Keratinocyte (primary cell): ENCODE data around the gene CASP3. TPM values are rescaled to one million over a fixed set of nuclear protein-coding genes. Genes with fewer than 3 reads are reported as not detected.

ENCODE experiments used
- DNase-seq: peaks from one replicate; pipeline ENCODE4 v3.0.0-alpha.2; 2011; ENCODE audit warnings: low read depth, missing footprints, low spot score
- FAIRE-seq: peaks from 2 replicates; lab custom pipeline; 2011; peaks lifted over from hg19 to GRCh38; lab: Jason Lieb, UNC
- H2AFZ ChIP-seq: 2 replicates; pipeline ENCODE4 v1.6.0; 2012; ENCODE audit warnings: low read length, control low read depth, inconsistent platforms; ENCODE audit not compliant: control insufficient read depth
- H3K27ac ChIP-seq: 2 replicates; pipeline ENCODE4 v1.5.1; 2011; ENCODE audit warnings: low read length; ENCODE audit not compliant: control insufficient read depth, insufficient read depth
- H3K27me3 ChIP-seq: 3 replicates; pipeline ENCODE4 v1.6.0; 2011; ENCODE audit warnings: low read length; ENCODE audit not compliant: control insufficient read depth, insufficient read depth; ENCODE audit errors: extremely low read depth
- H3K36me3 ChIP-seq, 2 experiments: 2 replicates in 1 of 2; 3 replicates in 1 of 2; pipeline ENCODE4 v1.5.1; 2011; ENCODE audit warnings: low read length in 2 of 2, mild to moderate bottlenecking in 1 of 2; ENCODE audit not compliant: control insufficient read depth in 2 of 2, insufficient read depth in 2 of 2; ENCODE audit errors: extremely low read depth in 1 of 2
- H3K4me1 ChIP-seq: 3 replicates; pipeline ENCODE4 v1.5.1; 2011; ENCODE audit warnings: low read length; ENCODE audit not compliant: control insufficient read depth, insufficient read depth; ENCODE audit errors: extremely low read depth
- H3K4me2 ChIP-seq: 3 replicates; pipeline ENCODE4 v1.6.0; 2011; ENCODE audit warnings: low read depth, low read length; ENCODE audit not compliant: control insufficient read depth, insufficient read depth; ENCODE audit errors: extremely low read depth
- H3K4me3 ChIP-seq, 3 experiments: fragments of 200-600 bp in 1 of 3; sonication (generic) in 1 of 3; 2 replicates in 2 of 3; 3 replicates in 1 of 3; pipeline ENCODE4 v1.5.1; 2011 to 2016; ENCODE audit warnings: low read length in 3 of 3, mild to moderate bottlenecking in 3 of 3, control low read depth in 2 of 3, inconsistent platforms in 1 of 3, low read depth in 1 of 3, mixed read lengths in 1 of 3, mixed run types in 1 of 3, moderate library complexity in 1 of 3; ENCODE audit not compliant: control insufficient read depth in 2 of 3, insufficient read depth in 2 of 3; ENCODE audit errors: extremely low read depth in 1 of 3
- H3K79me2 ChIP-seq: 2 replicates; pipeline ENCODE4 v1.6.0; 2012; ENCODE audit warnings: low read length; ENCODE audit not compliant: control insufficient read depth, insufficient read depth
- H3K9ac ChIP-seq: 3 replicates; pipeline ENCODE4 v1.6.0; 2011; ENCODE audit warnings: low read length; ENCODE audit not compliant: control insufficient read depth, insufficient read depth; ENCODE audit errors: extremely low read depth
- H3K9me1 ChIP-seq: 3 replicates; pipeline ENCODE4 v1.6.0; 2011; ENCODE audit warnings: low read length; ENCODE audit not compliant: control insufficient read depth, insufficient read depth; ENCODE audit errors: extremely low read depth
- H3K9me3 ChIP-seq: 2 replicates; pipeline ENCODE4 v1.5.1; 2012; ENCODE audit warnings: low read depth, low read length; ENCODE audit not compliant: control insufficient read depth
- H4K20me1 ChIP-seq: 3 replicates; pipeline ENCODE4 v1.6.0; 2011; ENCODE audit warnings: low read length; ENCODE audit not compliant: control insufficient read depth, insufficient read depth; ENCODE audit errors: extremely low read depth
- EZH2 ChIP-seq: IDR thresholded peaks from one replicate; pipeline ENCODE4 v1.6.1; 2012; ENCODE audit warnings: inconsistent platforms, mild to moderate bottlenecking, low read length, moderate library complexity
- dilution Hi-C: fragments of 300-500 bp; cut with MboI; formaldehyde crosslinking; loops from one replicate; pipeline ENCODE4 v1.7.0; 2020; ENCODE audit warnings: low sequenced_read_pairs; ENCODE audit not compliant: extremely low pct_ligation_motif_present
- polyA plus RNA-seq, 5 experiments: library from polyadenylated mRNA; depleted of rRNA in 3 of 5; stranded (reverse) in 3 of 5; stranded (forward) in 1 of 5; unstranded in 1 of 5; fragments of >200 nt; gene quantifications; 1 replicate in 1 of 5; 2 replicates in 3 of 5; 3 replicates in 1 of 5; pipeline versions ENCODE4 v1.2.1 to v1.2.3, GENCODE V29; 2011 to 2012; ENCODE audit warnings: missing spikeins in 2 of 5, low read depth in 1 of 5, low replicate concordance in 1 of 5
- TF ChIP-seq, protein P1 (sequence below), 3 experiments: IDR thresholded peaks in 1 of 3; conservative IDR thresholded peaks in 1 of 3; optimal IDR thresholded peaks in 1 of 3; 2 replicates in 2 of 3; 3 replicates in 1 of 3; pipeline versions ENCODE3 to v1.5.1; 2011; ENCODE audit warnings: low read length in 3 of 3, mild to moderate bottlenecking in 3 of 3, moderate library complexity in 2 of 3, control low read depth in 1 of 3, inconsistent platforms in 1 of 3; ENCODE audit not compliant: insufficient read depth in 2 of 3; ENCODE audit errors: extremely low read depth in 1 of 3

The CASP3 gene
- polyA plus RNA-seq, 1 donor (not counting 4 experiments of a cell fraction or from before 2014, with no cell fraction given) = 51.1 TPM

DNA sequence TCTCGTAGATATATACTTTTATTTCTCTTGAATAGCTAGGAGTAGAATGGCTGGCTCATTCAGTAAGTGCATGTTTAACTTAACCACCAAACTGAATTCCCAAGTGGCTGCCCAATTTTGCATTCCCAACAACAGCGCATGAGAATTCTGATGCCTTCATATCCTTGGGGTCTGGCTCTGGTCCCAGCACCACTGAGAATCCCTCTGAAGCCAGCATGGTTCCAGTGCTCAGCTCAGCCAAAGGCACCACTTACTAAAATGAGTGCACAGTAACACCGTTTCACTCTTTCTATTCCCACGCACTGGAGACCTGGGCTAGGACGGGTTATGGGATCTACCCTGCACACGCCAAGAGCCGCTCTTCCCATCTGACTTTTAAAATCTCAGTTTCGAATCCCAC lies 60.4 kb downstream of the CASP3 start:
- H3K9ac ChIP-seq = no peak overlapping the region
- H3K4me1 ChIP-seq = no peaks in the 10 kb centered on the region
- no peaks in the 10 kb centered on the region for H4K20me1 ChIP-seq
- dilution Hi-C loops = no loop called here
- no peak overlapping the region for H3K4me3 ChIP-seq
- no peak overlapping the region for H2AFZ ChIP-seq
- DNase-seq = no peak
- no peak overlapping the region for H3K4me2 ChIP-seq
- no peak overlapping the region for H3K27ac ChIP-seq
- H3K9me3 ChIP-seq = no peaks in the 10 kb centered on the region
- H3K9me1 ChIP-seq = no peaks in the 10 kb centered on the region
- peaks cover 4% of the 10 kb centered on the region for H3K27me3 ChIP-seq
- TF ChIP-seq, protein P1, sequence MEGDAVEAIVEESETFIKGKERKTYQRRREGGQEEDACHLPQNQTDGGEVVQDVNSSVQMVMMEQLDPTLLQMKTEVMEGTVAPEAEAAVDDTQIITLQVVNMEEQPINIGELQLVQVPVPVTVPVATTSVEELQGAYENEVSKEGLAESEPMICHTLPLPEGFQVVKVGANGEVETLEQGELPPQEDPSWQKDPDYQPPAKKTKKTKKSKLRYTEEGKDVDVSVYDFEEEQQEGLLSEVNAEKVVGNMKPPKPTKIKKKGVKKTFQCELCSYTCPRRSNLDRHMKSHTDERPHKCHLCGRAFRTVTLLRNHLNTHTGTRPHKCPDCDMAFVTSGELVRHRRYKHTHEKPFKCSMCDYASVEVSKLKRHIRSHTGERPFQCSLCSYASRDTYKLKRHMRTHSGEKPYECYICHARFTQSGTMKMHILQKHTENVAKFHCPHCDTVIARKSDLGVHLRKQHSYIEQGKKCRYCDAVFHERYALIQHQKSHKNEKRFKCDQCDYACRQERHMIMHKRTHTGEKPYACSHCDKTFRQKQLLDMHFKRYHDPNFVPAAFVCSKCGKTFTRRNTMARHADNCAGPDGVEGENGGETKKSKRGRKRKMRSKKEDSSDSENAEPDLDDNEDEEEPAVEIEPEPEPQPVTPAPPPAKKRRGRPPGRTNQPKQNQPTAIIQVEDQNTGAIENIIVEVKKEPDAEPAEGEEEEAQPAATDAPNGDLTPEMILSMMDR (optimal IDR thresholded peaks at IDR 0.05 in 1 of 3, IDR thresholded peaks at IDR 0.05 in 1 of 3, conservative IDR thresholded peaks at IDR 0.05 in 1 of 3; ENCODE audit: extremely low read depth in 1 of 3, insufficient read depth in 2 of 3, low read length in 3 of 3) = no peak
- no peaks in the 10 kb centered on the region for H3K36me3 ChIP-seq
- FAIRE-seq = no peak
- H3K79me2 ChIP-seq = no peaks in the 10 kb centered on the region

DNA sequence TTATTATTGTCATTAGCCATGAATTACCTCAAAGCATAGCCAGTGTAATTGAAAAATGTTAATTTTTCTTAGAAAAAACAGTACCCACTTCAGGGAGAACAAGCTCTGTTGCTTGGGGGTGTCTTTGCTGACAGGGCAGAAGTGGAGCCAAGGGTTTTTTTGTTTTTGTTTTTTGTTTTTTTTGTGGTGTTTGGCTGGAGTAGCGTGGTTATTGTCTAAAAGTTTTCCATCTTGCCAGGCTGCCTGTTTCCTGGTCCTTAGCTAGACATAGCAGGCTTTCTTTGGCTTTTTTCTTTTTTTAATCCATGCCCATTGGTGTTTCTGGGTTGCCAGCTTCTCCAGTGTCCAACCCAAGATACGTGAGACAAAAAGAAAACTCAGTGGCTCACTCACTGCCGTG lies 61.5 kb downstream of the CASP3 start:
- Histone ChIP-seq H3K79me2 (no peaks in the 10 kb centered on the region), H3K4me3 (no peak overlapping the region), H4K20me1 (no peaks in the 10 kb centered on the region), H3K9me1 (no peaks in the 10 kb centered on the region), H3K36me3 (no peaks in the 10 kb centered on the region), H3K9ac (no peak overlapping the region), H3K9me3 (no peaks in the 10 kb centered on the region), H3K27me3 (peaks cover 4% of the 10 kb centered on the region), H3K27ac (no peak overlapping the region), H2AFZ (no peak overlapping the region), H3K4me1 (no peaks in the 10 kb centered on the region), H3K4me2 (no peak overlapping the region)
- dilution Hi-C loops = no loop called here
- no peak for FAIRE-seq
- no peak for DNase-seq
- TF ChIP-seq, protein P1 (optimal IDR thresholded peaks at IDR 0.05 in 1 of 3, IDR thresholded peaks at IDR 0.05 in 1 of 3, conservative IDR thresholded peaks at IDR 0.05 in 1 of 3; ENCODE audit: extremely low read depth in 1 of 3, insufficient read depth in 2 of 3, low read length in 3 of 3) = no peak
- TF ChIP-seq EZH2 = no peak
